SK-N-SH (cell line): ENCODE measurements around the gene ANKRD31. TPM values are rescaled to one million over a fixed set of nuclear protein-coding genes. Genes with fewer than 3 reads are reported as not detected.

ENCODE experiments used
- CTCF ChIA-PET: fragments of 300-600, 350-600 bp; formaldehyde crosslinking; extraction: SDS; loops from one replicate; lab custom pipeline; 2021; lab: Yijun Ruan, JAX
- POLR2A ChIA-PET: fragments of 350-600 bp; sonication (Branson Sonifier 250); formaldehyde crosslinking; extraction: SDS; loops from one replicate; lab custom pipeline; 2020; ENCODE audit warnings: antibody characterized with exemption, inconsistent platforms; lab: Yijun Ruan, JAX
- DNase-seq: peaks from one replicate; pipeline ENCODE4 v3.0.0; 2012
- H2AFZ ChIP-seq: fragments of 200-600 bp; sonication (generic); 2 replicates; pipeline ENCODE4 v1.8.1; 2016; ENCODE audit warnings: antibody characterized with exemption, mild to moderate bottlenecking, low read depth
- H3F3A ChIP-seq: fragments of 200-600 bp; sonication (generic); replicated peaks from 2 replicates; pipeline ENCODE3; 2016; ENCODE audit warnings: antibody characterized with exemption, mild to moderate bottlenecking; ENCODE audit not compliant: insufficient read depth
- H3K27ac ChIP-seq, 2 experiments: fragments of 200-500 bp in 1 of 2; fragments of 200-600 bp in 1 of 2; sonication (Bioruptor generic) in 1 of 2; sonication (generic), shearing (Covaris generic) in 1 of 2; 2 replicates each; pipeline versions ENCODE4 v1.5.1 to v1.6.1; 2014 to 2016; ENCODE audit warnings: low read depth in 2 of 2, inconsistent platforms in 1 of 2, low read length in 1 of 2, mild to moderate bottlenecking in 1 of 2, mixed read lengths in 1 of 2
- H3K27me3 ChIP-seq: fragments of 200-600 bp; sonication (generic), shearing (Covaris generic); 2 replicates; pipeline ENCODE4 v1.6.1; 2016; ENCODE audit warnings: mixed run types; ENCODE audit not compliant: insufficient read depth
- H3K36me3 ChIP-seq, 2 experiments: fragments of 200-500 bp in 1 of 2; fragments of 200-600 bp in 1 of 2; sonication (Bioruptor generic) in 1 of 2; sonication (generic) in 1 of 2; replicated peaks in 1 of 2; 2 replicates each; pipeline versions ENCODE3 to v1.5.1; 2014 to 2016; ENCODE audit warnings: low read length in 1 of 2, mild to moderate bottlenecking in 1 of 2; ENCODE audit not compliant: insufficient read depth in 2 of 2, control insufficient read depth in 1 of 2
- H3K4me1 ChIP-seq, 2 experiments: fragments of 200-500 bp in 1 of 2; fragments of 200-600 bp in 1 of 2; sonication (Bioruptor generic) in 1 of 2; sonication (generic), shearing (Covaris generic) in 1 of 2; 2 replicates each; pipeline versions ENCODE4 v1.5.1 to v1.6.1; 2014 to 2016; ENCODE audit warnings: low read depth in 1 of 2, low read length in 1 of 2, mixed run types in 1 of 2; ENCODE audit not compliant: insufficient read depth in 2 of 2, control insufficient read depth in 1 of 2
- H3K4me2 ChIP-seq: fragments of 200-600 bp; sonication (generic), shearing (Covaris generic); 2 replicates; pipeline ENCODE4 v1.6.1; 2017; ENCODE audit warnings: mixed run types
- H3K4me3 ChIP-seq, 2 experiments: fragments of 200-500 bp in 1 of 2; fragments of 200-600 bp in 1 of 2; sonication (Bioruptor generic) in 1 of 2; sonication (generic), shearing (Covaris generic) in 1 of 2; 2 replicates each; pipeline versions ENCODE4 v1.5.1 to v1.8.1; 2014 to 2016; ENCODE audit warnings: low read depth in 2 of 2, inconsistent platforms in 1 of 2, low read length in 1 of 2, mild to moderate bottlenecking in 1 of 2, mixed read lengths in 1 of 2, moderate library complexity in 1 of 2
- H3K79me2 ChIP-seq: fragments of 200-600 bp; sonication (generic); 2 replicates; pipeline ENCODE4 v1.8.1; 2017; ENCODE audit warnings: mild to moderate bottlenecking; ENCODE audit not compliant: insufficient read depth
- H3K9ac ChIP-seq: fragments of 200-600 bp; sonication (generic); 2 replicates; pipeline ENCODE4 v1.6.1; 2017; ENCODE audit warnings: mixed run types
- H3K9me2 ChIP-seq: fragments of 200-600 bp; sonication (generic); 2 replicates; pipeline ENCODE4 v1.6.1; 2017; ENCODE audit warnings: mixed run types
- H3K9me3 ChIP-seq: fragments of 200-600 bp; sonication (generic); 2 replicates; pipeline ENCODE4 v1.6.1; 2017; ENCODE audit warnings: mixed run types, mild to moderate bottlenecking, moderate library complexity
- H4K20me1 ChIP-seq: fragments of 200-600 bp; sonication (generic); 2 replicates; pipeline ENCODE4 v1.6.1; 2017; ENCODE audit warnings: mild to moderate bottlenecking, mixed run types; ENCODE audit not compliant: insufficient read depth
- FOSL2 ChIP-seq: IDR thresholded peaks from 2 replicates; pipeline ENCODE4 v1.4.0; 2012; ENCODE audit warnings: low read depth, mild to moderate bottlenecking, moderate library complexity, borderline replicate concordance
- FOXM1 ChIP-seq: IDR thresholded peaks from 2 replicates; pipeline ENCODE4 v1.4.0; 2012; ENCODE audit warnings: low read depth, mild to moderate bottlenecking
- MXI1 ChIP-seq: IDR thresholded peaks from 2 replicates; pipeline ENCODE4 v1.6.1; 2012; ENCODE audit warnings: mild to moderate bottlenecking, low read depth, low read length, improper control_type of control experiment
- NRF1 ChIP-seq: IDR thresholded peaks from 2 replicates; pipeline ENCODE4 v1.6.1; 2012; ENCODE audit warnings: low read depth, mild to moderate bottlenecking, low read length
- POLR2AphosphoS5 ChIP-seq: IDR thresholded peaks from 2 replicates; pipeline ENCODE4 v1.6.1; 2012; ENCODE audit warnings: low read depth, low read length
- RCOR1 ChIP-seq: fragments of 150-350 bp; IDR thresholded peaks from 2 replicates; pipeline ENCODE4 v1.6.1; 2017; ENCODE audit warnings: antibody characterized with exemption, low read length
- TEAD4 ChIP-seq: IDR thresholded peaks from 2 replicates; pipeline ENCODE4 v1.4.0; 2012; ENCODE audit warnings: mild to moderate bottlenecking, borderline replicate concordance; ENCODE audit not compliant: insufficient read depth
- ZBTB33 ChIP-seq: IDR thresholded peaks from 2 replicates; pipeline ENCODE4 v1.4.0; 2012; ENCODE audit warnings: low read depth, borderline replicate concordance
- WGBS: methylation state at CpG from one replicate; pipeline ENCODE4 v1.1.6; 2017; ENCODE audit warnings: low lambda C conversion rate; 5-methylcytosine and 5-hydroxymethylcytosine counted together
- polyA plus RNA-seq, 3 experiments: library from polyadenylated mRNA; depleted of rRNA; stranded (reverse); fragments of >200 nt; gene quantifications; 2 replicates each; pipeline ENCODE4 v1.2.3, GENCODE V29; 2012
- TF ChIP-seq, protein P1 (sequence below): fragments of 200-600 bp; sonication (generic); IDR thresholded peaks from 2 replicates; pipeline ENCODE4 v1.6.1; 2017; ENCODE audit warnings: antibody characterized with exemption, mild to moderate bottlenecking, moderate library complexity

The ANKRD31 gene
- polyA plus RNA-seq, 1 of the 3 experiments (the other 2 are of a cell fraction), result 0.05 TPM

DNA sequence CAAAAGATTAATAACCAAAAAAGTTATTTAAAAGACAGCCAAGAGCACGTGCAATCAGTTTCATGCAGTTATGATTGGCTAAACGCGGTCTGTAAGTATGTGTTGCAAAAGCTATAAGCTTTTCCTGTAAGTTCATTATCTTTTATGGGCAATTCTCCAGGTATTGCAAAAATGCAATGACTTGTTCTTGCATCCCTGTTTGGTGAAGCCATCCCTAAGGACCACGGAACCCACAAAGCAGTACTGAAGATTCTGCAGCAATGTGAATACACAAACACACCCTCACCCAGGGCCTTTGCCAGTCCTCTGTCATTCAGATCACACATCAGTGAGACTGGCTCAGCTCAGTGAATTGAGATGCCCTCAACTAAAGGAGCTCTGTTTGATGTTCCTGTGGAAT is 195.7 kb downstream of the ANKRD31 start:
- CTCF ChIA-PET, result interaction anchor here (1.0 to 3.4 kb wide), 2 partner anchors 8 to 10 kb away, joined by 3 to 17 read pairs; no protein-coding TSS in a partner anchor
- H3K9me2 ChIP-seq, result no peaks in the 10 kb centered on the region
- TF ChIP-seq, protein P1, sequence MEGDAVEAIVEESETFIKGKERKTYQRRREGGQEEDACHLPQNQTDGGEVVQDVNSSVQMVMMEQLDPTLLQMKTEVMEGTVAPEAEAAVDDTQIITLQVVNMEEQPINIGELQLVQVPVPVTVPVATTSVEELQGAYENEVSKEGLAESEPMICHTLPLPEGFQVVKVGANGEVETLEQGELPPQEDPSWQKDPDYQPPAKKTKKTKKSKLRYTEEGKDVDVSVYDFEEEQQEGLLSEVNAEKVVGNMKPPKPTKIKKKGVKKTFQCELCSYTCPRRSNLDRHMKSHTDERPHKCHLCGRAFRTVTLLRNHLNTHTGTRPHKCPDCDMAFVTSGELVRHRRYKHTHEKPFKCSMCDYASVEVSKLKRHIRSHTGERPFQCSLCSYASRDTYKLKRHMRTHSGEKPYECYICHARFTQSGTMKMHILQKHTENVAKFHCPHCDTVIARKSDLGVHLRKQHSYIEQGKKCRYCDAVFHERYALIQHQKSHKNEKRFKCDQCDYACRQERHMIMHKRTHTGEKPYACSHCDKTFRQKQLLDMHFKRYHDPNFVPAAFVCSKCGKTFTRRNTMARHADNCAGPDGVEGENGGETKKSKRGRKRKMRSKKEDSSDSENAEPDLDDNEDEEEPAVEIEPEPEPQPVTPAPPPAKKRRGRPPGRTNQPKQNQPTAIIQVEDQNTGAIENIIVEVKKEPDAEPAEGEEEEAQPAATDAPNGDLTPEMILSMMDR, result no peak
- TF ChIP-seq FOXM1 (no peak), NRF1 (no peak), POLR2AphosphoS5 (no peak), TEAD4 (no peak), MXI1 (no peak), RCOR1 (no peak)
- TF ChIP-seq, all 33 proteins: peak for 0
- no peaks in the 10 kb centered on the region for H3F3A ChIP-seq
- H3K36me3 ChIP-seq, result no peaks in the 10 kb centered on the region
- no peak overlapping the region for H3K9ac ChIP-seq
- H3K4me1 ChIP-seq, result no peaks in the 10 kb centered on the region
- no peaks in the 10 kb centered on the region for H3K27me3 ChIP-seq
- no peak overlapping the region for H3K27ac ChIP-seq
- no peak overlapping the region for H2AFZ ChIP-seq
- H3K9me3 ChIP-seq, result no peaks in the 10 kb centered on the region
- WGBS, result 52% methylated on average over 4 of the region's 4 CpGs
- H3K79me2 ChIP-seq, result no peaks in the 10 kb centered on the region
- POLR2A ChIA-PET, result no interaction called here
- no peak overlapping the region for H3K4me2 ChIP-seq
- DNase-seq, result no peak
- no peak overlapping the region for H3K4me3 ChIP-seq
- no peaks in the 10 kb centered on the region for H4K20me1 ChIP-seq

DNA sequence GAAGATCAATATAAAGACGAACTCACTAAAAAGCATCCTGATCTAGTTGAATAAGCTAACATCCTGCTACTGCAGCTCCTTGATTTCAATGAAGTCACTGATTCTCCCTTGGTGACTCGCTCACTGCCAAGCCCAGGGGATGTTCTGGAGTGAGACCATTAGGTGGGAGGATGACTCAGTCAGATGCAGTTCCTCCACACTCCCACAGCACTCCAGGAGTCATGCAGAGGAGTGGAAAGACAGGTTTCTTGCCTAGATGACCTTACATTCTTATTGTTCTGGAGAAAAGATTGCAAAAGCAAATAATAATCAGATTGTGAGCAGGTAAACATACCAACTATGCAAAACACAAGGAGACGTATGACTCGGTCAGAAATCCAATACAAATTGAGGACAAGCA is 199.6 kb downstream of the ANKRD31 start:
- no peak for TF ChIP-seq ZBTB33
- TF ChIP-seq FOSL2, result peak; percentile 36; the same call in 1 of the 2 replicates
- TF ChIP-seq, all 33 proteins: peak for 1
- ChIA-PET POLR2A (no interaction called here), CTCF (interaction anchor here (1.0 kb wide), 1 partner anchor 13 kb away, joined by 4 read pairs; no protein-coding TSS in a partner anchor)
- Histone ChIP-seq H4K20me1 (no peaks in the 10 kb centered on the region), H3K4me2 (no peak overlapping the region), H3K36me3 (no peaks in the 10 kb centered on the region), H3K9me3 (no peaks in the 10 kb centered on the region), H3K9ac (no peak overlapping the region), H2AFZ (no peak overlapping the region), H3F3A (no peaks in the 10 kb centered on the region), H3K9me2 (no peaks in the 10 kb centered on the region), H3K4me3 (no peak overlapping the region), H3K4me1 (no peaks in the 10 kb centered on the region), H3K79me2 (no peaks in the 10 kb centered on the region), H3K27ac (no peak overlapping the region), H3K27me3 (no peaks in the 10 kb centered on the region)
- no peak for DNase-seq
- 60% methylated on average over 4 of the region's 4 CpGs for WGBS
